K562 (cell line): ENCODE data around the gene ACAD8.

Experiments
- CEBPB ChIP-seq: fragments of 450-650 bp; IDR thresholded peaks from 2 replicates; pipeline ENCODE4 v1.6.1; 2016; ENCODE audit warnings: missing genetic modification characterization, missing compliant biosample characterization
- FOS ChIP-seq: IDR thresholded peaks from 3 replicates; pipeline ENCODE4 v1.6.1; 2011; ENCODE audit not compliant: insufficient read length; ENCODE audit errors: extremely low read depth
- MYC ChIP-seq, 2 experiments: fragments of 250-450 bp in 1 of 2; sonication (Bioruptor Pico) in 1 of 2; IDR thresholded peaks; 2 replicates each; pipeline versions ENCODE4 v1.5.1 to v1.6.1; 2012 to 2021; ENCODE audit warnings: low read depth in 2 of 2, borderline replicate concordance in 1 of 2, improper control_type of control experiment in 1 of 2, low read length in 1 of 2, mild to moderate bottlenecking in 1 of 2, moderate library complexity in 1 of 2
- POLR2AphosphoS5 ChIP-seq: IDR thresholded peaks from 2 replicates; pipeline ENCODE4 v1.6.1; 2011; ENCODE audit warnings: mild to moderate bottlenecking, low read depth, low read length, moderate library complexity; ENCODE audit not compliant: control insufficient read depth, insufficient read depth
- ZFP30 ChIP-seq: fragments of 250-450 bp; sonication (Bioruptor Pico); IDR thresholded peaks from 2 replicates; pipeline ENCODE4 v1.8.0; 2022; ENCODE audit warnings: moderate library complexity, mild to moderate bottlenecking, inconsistent platforms, borderline replicate concordance
- ZNF224 ChIP-seq: sonication (generic); formaldehyde crosslinking; IDR thresholded peaks from 2 replicates; pipeline ENCODE4 v1.8.0; 2022; ENCODE audit warnings: mild to moderate bottlenecking, missing genetic modification reagents
- TF ChIP-seq, protein P1 (sequence below): fragments of 250-450 bp; sonication (Bioruptor Pico); IDR thresholded peaks from 2 replicates; pipeline ENCODE4 v1.8.0; 2021; ENCODE audit warnings: moderate library complexity, mild to moderate bottlenecking, inconsistent platforms
- TF ChIP-seq, protein P2 (sequence below): IDR thresholded peaks from 3 replicates; pipeline ENCODE4 v1.6.1; 2011; ENCODE audit warnings: borderline replicate concordance, mild to moderate bottlenecking, moderate library complexity; ENCODE audit not compliant: insufficient read length; ENCODE audit errors: extremely low read depth
- TF ChIP-seq, protein P3 (sequence below): sonication (generic); formaldehyde crosslinking; IDR thresholded peaks from 2 replicates; pipeline ENCODE4 v1.8.0; 2022; ENCODE audit warnings: mild to moderate bottlenecking, missing genetic modification reagents
- TF ChIP-seq, protein P4 (sequence below), 2 experiments: fragments of 450-650 bp; conservative IDR thresholded peaks; 2 replicates each; pipeline ENCODE4 v1.6.1; 2017; ENCODE audit warnings: mild to moderate bottlenecking in 2 of 2, moderate library complexity in 2 of 2

DNA sequence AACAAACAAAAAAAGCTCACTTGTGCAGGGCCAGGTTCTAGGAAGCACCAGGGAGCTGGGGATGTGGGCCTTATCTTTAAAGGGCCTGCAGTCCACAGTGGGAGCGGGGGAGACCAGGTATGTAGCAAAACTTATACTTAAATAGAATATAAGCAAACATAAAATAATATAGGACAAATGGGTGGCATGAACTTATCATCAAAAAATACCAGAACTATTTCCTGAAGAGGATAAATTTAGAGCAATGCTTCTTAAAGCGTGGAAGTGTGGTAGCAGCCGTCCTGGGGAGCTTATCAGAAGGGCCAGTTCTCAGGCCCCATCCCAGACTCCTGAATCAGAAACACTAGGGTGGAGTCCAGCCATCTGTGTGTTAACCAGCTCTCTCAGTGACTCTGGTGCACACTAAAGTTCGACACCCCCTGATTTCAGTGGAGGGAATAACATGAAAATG, 19.6 kb upstream of the ACAD8 start:
- peak; percentile 49; the same call in 1 of the 2 replicates for TF ChIP-seq POLR2AphosphoS5
- TF ChIP-seq, protein P1, sequence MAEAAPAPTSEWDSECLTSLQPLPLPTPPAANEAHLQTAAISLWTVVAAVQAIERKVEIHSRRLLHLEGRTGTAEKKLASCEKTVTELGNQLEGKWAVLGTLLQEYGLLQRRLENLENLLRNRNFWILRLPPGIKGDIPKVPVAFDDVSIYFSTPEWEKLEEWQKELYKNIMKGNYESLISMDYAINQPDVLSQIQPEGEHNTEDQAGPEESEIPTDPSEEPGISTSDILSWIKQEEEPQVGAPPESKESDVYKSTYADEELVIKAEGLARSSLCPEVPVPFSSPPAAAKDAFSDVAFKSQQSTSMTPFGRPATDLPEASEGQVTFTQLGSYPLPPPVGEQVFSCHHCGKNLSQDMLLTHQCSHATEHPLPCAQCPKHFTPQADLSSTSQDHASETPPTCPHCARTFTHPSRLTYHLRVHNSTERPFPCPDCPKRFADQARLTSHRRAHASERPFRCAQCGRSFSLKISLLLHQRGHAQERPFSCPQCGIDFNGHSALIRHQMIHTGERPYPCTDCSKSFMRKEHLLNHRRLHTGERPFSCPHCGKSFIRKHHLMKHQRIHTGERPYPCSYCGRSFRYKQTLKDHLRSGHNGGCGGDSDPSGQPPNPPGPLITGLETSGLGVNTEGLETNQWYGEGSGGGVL (CRISPR knock-in tag) = no peak
- TF ChIP-seq, protein P2, sequence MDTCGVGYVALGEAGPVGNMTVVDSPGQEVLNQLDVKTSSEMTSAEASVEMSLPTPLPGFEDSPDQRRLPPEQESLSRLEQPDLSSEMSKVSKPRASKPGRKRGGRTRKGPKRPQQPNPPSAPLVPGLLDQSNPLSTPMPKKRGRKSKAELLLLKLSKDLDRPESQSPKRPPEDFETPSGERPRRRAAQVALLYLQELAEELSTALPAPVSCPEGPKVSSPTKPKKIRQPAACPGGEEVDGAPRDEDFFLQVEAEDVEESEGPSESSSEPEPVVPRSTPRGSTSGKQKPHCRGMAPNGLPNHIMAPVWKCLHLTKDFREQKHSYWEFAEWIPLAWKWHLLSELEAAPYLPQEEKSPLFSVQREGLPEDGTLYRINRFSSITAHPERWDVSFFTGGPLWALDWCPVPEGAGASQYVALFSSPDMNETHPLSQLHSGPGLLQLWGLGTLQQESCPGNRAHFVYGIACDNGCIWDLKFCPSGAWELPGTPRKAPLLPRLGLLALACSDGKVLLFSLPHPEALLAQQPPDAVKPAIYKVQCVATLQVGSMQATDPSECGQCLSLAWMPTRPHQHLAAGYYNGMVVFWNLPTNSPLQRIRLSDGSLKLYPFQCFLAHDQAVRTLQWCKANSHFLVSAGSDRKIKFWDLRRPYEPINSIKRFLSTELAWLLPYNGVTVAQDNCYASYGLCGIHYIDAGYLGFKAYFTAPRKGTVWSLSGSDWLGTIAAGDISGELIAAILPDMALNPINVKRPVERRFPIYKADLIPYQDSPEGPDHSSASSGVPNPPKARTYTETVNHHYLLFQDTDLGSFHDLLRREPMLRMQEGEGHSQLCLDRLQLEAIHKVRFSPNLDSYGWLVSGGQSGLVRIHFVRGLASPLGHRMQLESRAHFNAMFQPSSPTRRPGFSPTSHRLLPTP = no peak
- TF ChIP-seq FOS = no peak
- TF ChIP-seq, protein P3, sequence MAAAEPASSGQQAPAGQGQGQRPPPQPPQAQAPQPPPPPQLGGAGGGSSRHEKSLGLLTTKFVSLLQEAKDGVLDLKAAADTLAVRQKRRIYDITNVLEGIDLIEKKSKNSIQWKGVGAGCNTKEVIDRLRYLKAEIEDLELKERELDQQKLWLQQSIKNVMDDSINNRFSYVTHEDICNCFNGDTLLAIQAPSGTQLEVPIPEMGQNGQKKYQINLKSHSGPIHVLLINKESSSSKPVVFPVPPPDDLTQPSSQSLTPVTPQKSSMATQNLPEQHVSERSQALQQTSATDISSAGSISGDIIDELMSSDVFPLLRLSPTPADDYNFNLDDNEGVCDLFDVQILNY = no peak
- TF ChIP-seq ZNF224 (CRISPR knock-in tag) = no peak
- TF ChIP-seq, protein P4, sequence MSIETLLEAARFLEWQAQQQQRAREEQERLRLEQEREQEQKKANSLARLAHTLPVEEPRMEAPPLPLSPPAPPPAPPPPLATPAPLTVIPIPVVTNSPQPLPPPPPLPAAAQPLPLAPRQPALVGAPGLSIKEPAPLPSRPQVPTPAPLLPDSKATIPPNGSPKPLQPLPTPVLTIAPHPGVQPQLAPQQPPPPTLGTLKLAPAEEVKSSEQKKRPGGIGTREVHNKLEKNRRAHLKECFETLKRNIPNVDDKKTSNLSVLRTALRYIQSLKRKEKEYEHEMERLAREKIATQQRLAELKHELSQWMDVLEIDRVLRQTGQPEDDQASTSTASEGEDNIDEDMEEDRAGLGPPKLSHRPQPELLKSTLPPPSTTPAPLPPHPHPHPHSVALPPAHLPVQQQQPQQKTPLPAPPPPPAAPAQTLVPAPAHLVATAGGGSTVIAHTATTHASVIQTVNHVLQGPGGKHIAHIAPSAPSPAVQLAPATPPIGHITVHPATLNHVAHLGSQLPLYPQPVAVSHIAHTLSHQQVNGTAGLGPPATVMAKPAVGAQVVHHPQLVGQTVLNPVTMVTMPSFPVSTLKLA (conservative IDR thresholded peaks at IDR 0.05) = 0 out of 4 replicates have a peak, but pooled peaks of 1 of the 2 experiments have one; percentile 53
- no peak for TF ChIP-seq CEBPB
- no peak for TF ChIP-seq ZFP30 (CRISPR knock-in tag)
- no peak for TF ChIP-seq MYC (IDR thresholded peaks at IDR 0.05; ENCODE audit: low read depth, low read length)
- TF ChIP-seq MYC (CRISPR knock-in tag; IDR thresholded peaks at IDR 0.05; ENCODE audit: borderline replicate concordance, low read depth) = no peak
